Measurements from ENCODE around the gene UXS1. TPM values are rescaled to one million over a fixed set of nuclear protein-coding genes. Genes with fewer than 3 reads are reported as not detected.

UXS1 gene
- total RNA-seq, 1 experiment from 2014 or later: 20.1 TPM

DNA sequence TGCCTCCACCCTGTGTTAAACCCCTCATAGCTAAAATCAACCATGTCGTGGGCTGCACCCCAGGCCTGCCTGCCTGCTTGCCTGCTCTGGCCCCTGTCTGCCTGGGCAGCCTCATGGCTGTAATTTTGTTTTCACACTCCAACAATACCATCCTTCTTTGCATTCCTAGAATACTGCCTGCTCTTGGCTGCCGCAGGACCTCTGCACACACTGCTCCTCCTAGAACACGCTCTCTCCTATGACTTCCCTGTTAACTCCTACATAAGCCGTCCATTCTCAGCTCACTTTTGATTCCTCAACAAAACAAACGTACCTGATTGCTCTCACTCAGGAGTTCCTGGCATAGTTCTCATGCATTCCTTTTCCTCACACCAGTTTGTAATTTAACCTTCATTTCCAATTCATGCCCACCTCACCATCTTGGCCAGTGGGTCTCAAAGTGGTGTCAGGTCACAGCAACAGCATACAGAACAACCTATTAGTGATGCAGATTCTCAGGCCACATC is 2.5 kb downstream of the UXS1 start:
- in situ Hi-C loops (cut with HindIII; ENCODE audit: low sequenced_read_pairs): no loop called here
- no peak for DNase-seq (ENCODE audit: low spot score)

DNA sequence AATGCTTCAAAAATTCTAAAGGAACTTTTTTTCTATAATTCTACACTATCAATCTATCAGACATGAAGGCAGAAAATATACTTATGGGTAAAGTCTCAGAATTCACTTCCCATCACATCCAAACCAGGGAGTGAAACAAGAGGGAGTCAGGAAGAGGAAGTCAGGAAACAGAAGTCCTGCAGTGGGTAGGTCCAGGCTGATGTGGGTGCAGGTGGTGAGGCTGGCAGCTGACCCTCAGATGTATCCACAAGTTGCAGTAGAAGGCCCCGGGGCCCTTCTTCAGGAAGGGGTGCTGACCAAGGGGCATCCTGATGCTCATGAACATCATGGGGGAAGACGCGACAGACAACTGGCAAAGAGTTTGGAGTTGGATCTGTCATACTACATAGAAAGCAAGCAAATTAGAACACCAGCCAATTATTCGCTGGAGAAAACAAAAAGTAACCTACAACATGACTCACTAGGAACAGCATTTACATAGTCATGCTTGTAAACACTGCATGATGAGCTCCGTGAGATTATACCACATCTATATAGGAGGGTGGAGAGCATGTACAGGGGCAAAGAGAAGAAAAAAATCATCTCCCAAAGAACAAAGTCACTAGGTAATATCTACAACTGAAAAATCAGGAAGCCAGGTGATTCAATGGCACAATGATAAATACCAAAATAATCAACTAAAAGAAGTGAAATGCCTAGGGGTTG is 4.2 kb downstream of the UXS1 start:
- in situ Hi-C loops (cut with HindIII; ENCODE audit: low sequenced_read_pairs): no loop called here
- no peak for DNase-seq (ENCODE audit: low spot score)

DNA sequence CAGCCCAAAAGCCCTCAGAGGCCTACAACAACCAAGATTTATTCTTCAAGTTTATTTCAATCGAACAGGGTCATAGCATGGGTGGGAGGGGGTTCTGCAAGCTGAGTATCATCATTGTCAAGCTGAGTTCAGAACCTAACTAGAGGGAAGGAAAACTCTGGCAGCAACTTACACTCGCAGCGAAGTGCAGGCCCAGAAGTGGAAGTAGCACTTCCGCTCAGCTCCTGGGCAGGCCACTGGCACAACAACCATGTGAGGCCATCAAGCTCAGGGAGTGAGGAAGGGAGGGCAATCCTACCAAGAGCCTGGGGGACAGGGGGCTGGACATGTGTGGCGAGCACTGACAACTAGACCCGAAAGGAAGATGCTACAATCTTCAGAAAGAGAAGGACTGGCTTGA is 4.8 kb downstream of the UXS1 start:
- no peak for DNase-seq (ENCODE audit: low spot score)
- in situ Hi-C loops (cut with HindIII; ENCODE audit: low sequenced_read_pairs): no loop called here

DNA sequence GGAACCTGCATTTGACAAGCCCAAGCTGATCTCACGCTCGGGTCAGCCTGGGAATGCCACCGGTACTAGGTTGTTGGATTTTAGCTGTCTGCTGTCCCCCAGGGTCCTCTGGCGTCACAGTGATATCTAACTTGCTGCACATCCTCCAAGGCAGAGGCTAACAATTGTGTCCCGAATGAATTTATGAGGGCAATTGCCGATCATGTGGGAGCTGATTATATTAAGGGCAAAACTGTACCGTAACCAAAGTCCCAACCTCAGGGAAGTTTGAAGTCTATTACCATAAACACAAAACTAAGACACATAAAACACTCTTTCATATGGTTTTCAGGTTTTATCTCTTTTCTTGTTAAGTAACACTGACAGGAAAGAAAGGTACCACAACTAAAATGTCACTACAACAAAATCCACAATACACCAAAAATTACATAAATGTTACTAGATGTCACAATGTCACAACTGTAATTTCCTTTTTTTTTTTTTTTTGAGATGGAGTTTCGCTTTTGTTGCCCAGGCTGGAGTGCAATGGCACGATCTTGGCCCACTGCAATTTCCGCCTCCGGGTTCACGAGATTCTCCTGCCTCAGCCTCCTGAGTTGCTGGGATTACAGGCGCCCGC is 6.7 kb downstream of the UXS1 start:
- in situ Hi-C loops (cut with HindIII; ENCODE audit: low sequenced_read_pairs): no loop called here
- DNase-seq (ENCODE audit: low spot score): no peak

- in situ Hi-C loops (cut with HindIII; ENCODE audit: low sequenced_read_pairs): no loop called here
- no peak for DNase-seq (ENCODE audit: low spot score)
Measured at GRCh38 chr2:106185475-106186184, 8.5 kb downstream of the UXS1 start.

- in situ Hi-C loops (cut with HindIII; ENCODE audit: low sequenced_read_pairs): no loop called here
- no peak for DNase-seq (ENCODE audit: low spot score)
Measured at GRCh38 chr2:106184857-106185256, 9.2 kb downstream of the UXS1 start.

DNA sequence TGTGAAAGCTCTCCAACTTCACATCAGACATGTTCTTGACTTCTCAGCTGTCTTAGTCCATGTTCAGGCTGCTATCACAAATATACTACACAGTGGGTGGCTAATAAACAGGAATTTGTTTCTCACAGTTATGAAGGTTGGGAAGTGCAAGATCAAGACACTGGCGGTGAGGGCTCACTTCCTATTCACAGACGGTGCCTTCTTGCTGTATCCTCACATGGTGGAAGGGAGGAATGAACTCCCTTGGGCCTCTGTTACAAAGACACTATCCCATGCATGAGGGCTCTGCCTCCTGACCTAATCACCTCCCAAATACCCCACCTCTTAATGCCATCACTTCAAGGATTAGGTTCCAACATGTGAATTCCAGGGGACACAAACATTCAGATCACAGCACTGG is 9.7 kb downstream of the UXS1 start:
- DNase-seq (ENCODE audit: low spot score): no peak
- in situ Hi-C loops (cut with HindIII; ENCODE audit: low sequenced_read_pairs): no loop called here

GRCh38 chr2:106183101-106183696 is 10.9 kb downstream of the UXS1 start:
- DNase-seq (ENCODE audit: low spot score): no peak
- in situ Hi-C loops (cut with HindIII; ENCODE audit: low sequenced_read_pairs): no loop called here

- no peak for DNase-seq (ENCODE audit: low spot score)
- in situ Hi-C loops (cut with HindIII; ENCODE audit: low sequenced_read_pairs): no loop called here
Measured at GRCh38 chr2:106181064-106181463, 13.0 kb downstream of the UXS1 start.

GRCh38 chr2:106180602-106181001 is 13.5 kb downstream of the UXS1 start:
- DNase-seq (ENCODE audit: low spot score): no peak
- in situ Hi-C loops (cut with HindIII; ENCODE audit: low sequenced_read_pairs): no loop called here

- in situ Hi-C loops (cut with HindIII; ENCODE audit: low sequenced_read_pairs): no loop called here
- no peak for DNase-seq (ENCODE audit: low spot score)
Measured at GRCh38 chr2:106178716-106179115, 15.4 kb downstream of the UXS1 start.

DNA sequence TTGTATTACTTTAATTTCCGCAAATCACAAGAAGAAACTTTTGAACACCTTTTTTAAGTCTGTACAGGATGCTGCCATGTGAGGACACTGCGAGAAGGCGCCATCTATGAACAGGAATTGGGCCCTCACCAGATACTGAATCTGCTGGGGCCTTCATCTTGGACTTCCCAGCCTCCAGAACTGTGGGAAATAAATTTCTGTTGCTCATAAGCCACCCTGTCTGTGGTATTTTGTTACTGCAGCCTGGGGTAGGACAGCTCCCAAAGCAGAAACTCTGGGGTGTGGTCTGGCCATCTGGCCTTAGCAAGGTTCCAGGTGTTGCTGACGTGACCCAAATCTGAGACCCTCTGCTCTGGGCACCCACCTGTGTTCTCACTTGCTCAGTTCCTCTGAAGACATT is 16.5 kb downstream of the UXS1 start:
- DNase-seq (ENCODE audit: low spot score): no peak
- in situ Hi-C loops (cut with HindIII; ENCODE audit: low sequenced_read_pairs): no loop called here

GRCh38 chr2:106176446-106177099 is 17.5 kb downstream of the UXS1 start:
- in situ Hi-C loops (cut with HindIII; ENCODE audit: low sequenced_read_pairs): no loop called here
- DNase-seq (ENCODE audit: low spot score): no peak

- in situ Hi-C loops (cut with HindIII; ENCODE audit: low sequenced_read_pairs): no loop called here
- no peak for DNase-seq (ENCODE audit: low spot score)
Measured at GRCh38 chr2:106175086-106175850, 18.8 kb downstream of the UXS1 start.

GRCh38 chr2:106174056-106174455 is 20.0 kb downstream of the UXS1 start:
- DNase-seq (ENCODE audit: low spot score): no peak
- in situ Hi-C loops (cut with HindIII; ENCODE audit: low sequenced_read_pairs): no loop called here

- in situ Hi-C loops (cut with HindIII; ENCODE audit: low sequenced_read_pairs): no loop called here
- no peak for DNase-seq (ENCODE audit: low spot score)
Measured at GRCh38 chr2:106172649-106173048, 21.5 kb downstream of the UXS1 start.

- no peak for DNase-seq (ENCODE audit: low spot score)
- in situ Hi-C loops (cut with HindIII; ENCODE audit: low sequenced_read_pairs): no loop called here
Measured at GRCh38 chr2:106168657-106169056, 25.4 kb downstream of the UXS1 start.

DNA sequence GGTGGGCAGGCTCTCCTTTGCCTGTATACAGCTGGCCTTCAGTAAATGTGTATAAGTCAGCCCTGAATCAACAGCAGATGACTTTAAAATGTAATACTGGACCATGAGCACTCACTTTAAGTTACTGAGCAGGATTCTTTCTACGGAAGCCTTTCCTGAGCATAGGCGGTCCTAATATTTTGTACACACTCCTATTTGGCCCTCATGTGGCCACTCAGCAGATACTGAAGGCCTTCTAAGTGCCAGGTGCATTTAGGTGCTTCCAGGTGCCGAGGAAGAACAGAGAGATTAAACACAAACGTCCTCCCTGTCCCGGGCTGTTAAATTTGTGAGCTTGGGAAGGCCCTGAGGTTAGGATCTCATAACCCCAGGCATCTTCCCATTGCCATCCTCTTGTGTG is 27.0 kb downstream of the UXS1 start:
- DNase-seq (ENCODE audit: low spot score): no peak
- in situ Hi-C loops (cut with HindIII; ENCODE audit: low sequenced_read_pairs): no loop called here

DNA sequence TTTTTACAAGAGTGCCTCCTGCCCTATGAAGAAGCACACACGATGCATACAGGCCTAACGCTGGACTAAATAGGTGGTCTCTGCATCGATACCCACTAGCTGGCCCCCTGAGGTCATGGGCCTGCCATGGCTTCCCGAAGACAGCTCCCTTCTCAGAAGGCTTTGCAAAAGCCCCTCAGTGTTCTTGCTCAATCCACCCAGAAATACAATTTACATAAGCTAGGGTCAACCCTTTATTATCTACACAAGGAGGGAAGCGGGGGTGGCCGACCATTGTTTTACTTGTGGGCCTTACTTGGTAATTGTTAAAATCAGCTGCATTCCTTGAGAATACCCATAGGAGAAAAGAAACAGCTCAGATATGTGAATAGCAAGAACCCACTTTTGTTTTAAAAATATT is 28.5 kb downstream of the UXS1 start:
- no peak for DNase-seq (ENCODE audit: low spot score)
- in situ Hi-C loops (cut with HindIII; ENCODE audit: low sequenced_read_pairs): no loop called here
